ENCODE results near the gene BSX.

Gene BSX

GRCh38 chr11:122981388-122982264 is at the start of gene BSX:
BSX (minus strand) TSS chr11:122981834; CDS start chr11:122981671, 163 bp downstream.
- peak; percentile 39 for DNase-seq

GRCh38 chr11:123030517-123030916 is 48.9 kb upstream of the BSX start:
- DNase-seq: no peak

GRCh38 chr11:123020968-123021367 is 39.3 kb upstream of the BSX start:
- DNase-seq: peak; percentile 50

- no peak for DNase-seq
Observed at GRCh38 chr11:123018702-123019101, 37.1 kb upstream of the BSX start.

GRCh38 chr11:123011510-123011909 is 29.9 kb upstream of the BSX start:
- no peak for DNase-seq

- no peak for DNase-seq
Observed at GRCh38 chr11:123006860-123007542, 25.4 kb upstream of the BSX start.

- DNase-seq: no peak
Observed at GRCh38 chr11:123000721-123001120, 19.1 kb upstream of the BSX start.

- DNase-seq: no peak
Observed at GRCh38 chr11:122998727-122999366, 17.2 kb upstream of the BSX start.

GRCh38 chr11:122995526-122995925 is 13.9 kb upstream of the BSX start:
- no peak for DNase-seq

- DNase-seq: peak; percentile 7
Observed at GRCh38 chr11:122984186-122985011, 2.8 kb upstream of the BSX start.

GRCh38 chr11:122983438-122984185 is 2.0 kb upstream of the BSX start:
- no peak for DNase-seq

- DNase-seq: no peak
Observed at GRCh38 chr11:122979815-122980595, 1.6 kb downstream of the BSX start.

GRCh38 chr11:122979103-122979814 is 2.4 kb downstream of the BSX start:
- DNase-seq: no peak

- DNase-seq: no peak
Observed at GRCh38 chr11:122978299-122978620, 3.4 kb downstream of the BSX start.

- no peak for DNase-seq
Observed at GRCh38 chr11:122977470-122978298, 4.0 kb downstream of the BSX start.

GRCh38 chr11:122976734-122977469 is 4.7 kb downstream of the BSX start:
- DNase-seq: no peak

- DNase-seq: no peak
Observed at GRCh38 chr11:122976061-122976733, 5.4 kb downstream of the BSX start.

- DNase-seq: no peak
Observed at GRCh38 chr11:122963961-122964360, 17.7 kb downstream of the BSX start.
